Inferior parietal cortex (tissue), 1 donor: ENCODE results near the gene MOGAT3.
"Not testable (repeated sequence)": the region's sequence is repeated elsewhere in the genome, so short reads cannot be mapped to it uniquely, and the experiment has no call there.

Experiments used
- DNase-seq: peaks from one replicate; pipeline ENCODE4 v3.0.0-alpha.2; 2016; ENCODE audit errors: extremely low spot score

MOGAT3 gene

GRCh38 chr7:101203740-101204738, 3.2 kb upstream of the MOGAT3 start:
- DNase-seq, result not testable (repeated sequence)

- DNase-seq, result no peak
These were observed 1.7 kb upstream of the MOGAT3 start for GRCh38 chr7:101202603-101202918.

GRCh38 chr7:101201695-101202602, 1.1 kb upstream of the MOGAT3 start:
- no peak for DNase-seq

- no peak for DNase-seq
These were observed 353 bp downstream of the MOGAT3 start for GRCh38 chr7:101200504-101200861.

- DNase-seq, result not testable (repeated sequence)
These were observed 1.3 kb downstream of the MOGAT3 start for GRCh38 chr7:101199522-101199921.

- no peak for DNase-seq
These were observed 2.4 kb downstream of the MOGAT3 start for GRCh38 chr7:101198476-101198875.

- DNase-seq, result no peak
These were observed 2.8 kb downstream of the MOGAT3 start for GRCh38 chr7:101197991-101198390.

- DNase-seq, result no peak
These were observed 5.0 kb downstream of the MOGAT3 start for GRCh38 chr7:101195884-101196283.

GRCh38 chr7:101189109-101189508, 11.7 kb downstream of the MOGAT3 start:
- no peak for DNase-seq

GRCh38 chr7:101186844-101187428, 13.9 kb downstream of the MOGAT3 start:
- no peak for DNase-seq

- DNase-seq, result no peak
These were observed 14.6 kb downstream of the MOGAT3 start for GRCh38 chr7:101186194-101186593.

- DNase-seq, result peak; percentile 53
These were observed 15.5 kb downstream of the MOGAT3 start for GRCh38 chr7:101185258-101185839.

- no peak for DNase-seq
These were observed 20.6 kb downstream of the MOGAT3 start, which contains the start of gene NAT16 for GRCh38 chr7:101180130-101180755. TSS of gene NAT16 (minus strand) at chr7:101180293. CDS start at chr7:101174807, 5,486 bp downstream.

GRCh38 chr7:101179713-101180112, 21.1 kb downstream of the MOGAT3 start:
- no peak for DNase-seq

- no peak for DNase-seq
These were observed 21.7 kb downstream of the MOGAT3 start for GRCh38 chr7:101179117-101179516.

GRCh38 chr7:101177644-101178043, 23.2 kb downstream of the MOGAT3 start:
- no peak for DNase-seq

GRCh38 chr7:101175664-101176063, 25.2 kb downstream of the MOGAT3 start:
- no peak for DNase-seq

- no peak for DNase-seq
These were observed 26.4 kb downstream of the MOGAT3 start for GRCh38 chr7:101174322-101174854.

- DNase-seq, result no peak
These were observed 27.0 kb downstream of the MOGAT3 start for GRCh38 chr7:101173752-101174244.

- no peak for DNase-seq
These were observed 27.7 kb downstream of the MOGAT3 start for GRCh38 chr7:101172854-101173751.
